ENCODE results near the gene TMEM200A. TPM values are rescaled to one million over a fixed set of nuclear protein-coding genes. Genes with fewer than 3 reads are reported as not detected.

TMEM200A gene
- total RNA-seq, 4 donors from 2014 or later = 2.5 to 8.7 (median 5.2) TPM

DNA sequence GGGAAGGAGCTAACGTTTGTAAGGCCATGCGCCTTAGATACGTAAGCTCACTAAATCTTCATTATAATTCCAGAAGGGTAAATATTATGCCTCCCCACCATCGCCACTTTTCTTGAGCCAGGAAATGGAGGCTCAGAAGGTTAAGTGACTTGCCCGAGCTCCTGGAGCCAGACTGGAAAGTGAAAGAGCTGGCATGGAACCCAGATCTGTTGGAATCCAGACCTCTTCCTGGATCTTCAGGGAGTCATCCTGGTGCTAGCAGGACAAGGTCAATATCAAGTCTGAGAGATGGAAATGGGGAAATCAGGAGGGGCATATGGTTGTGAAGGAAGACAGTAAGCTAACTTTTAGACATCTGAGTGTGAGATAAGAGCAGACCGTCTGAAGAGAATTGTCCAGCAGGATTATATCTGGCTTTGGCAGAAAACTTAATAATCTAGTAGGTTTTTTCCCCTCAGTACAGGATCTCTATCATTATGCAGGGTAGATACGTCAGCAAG, 6.2 kb downstream of the TMEM200A start:
- no peaks in the 10 kb centered on the region for H3K36me3 ChIP-seq
- H3K27ac ChIP-seq = no peak overlapping the region
- no peak for TF ChIP-seq POLR2A (IDR thresholded peaks at IDR 0.05)
- TF ChIP-seq, protein P1, sequence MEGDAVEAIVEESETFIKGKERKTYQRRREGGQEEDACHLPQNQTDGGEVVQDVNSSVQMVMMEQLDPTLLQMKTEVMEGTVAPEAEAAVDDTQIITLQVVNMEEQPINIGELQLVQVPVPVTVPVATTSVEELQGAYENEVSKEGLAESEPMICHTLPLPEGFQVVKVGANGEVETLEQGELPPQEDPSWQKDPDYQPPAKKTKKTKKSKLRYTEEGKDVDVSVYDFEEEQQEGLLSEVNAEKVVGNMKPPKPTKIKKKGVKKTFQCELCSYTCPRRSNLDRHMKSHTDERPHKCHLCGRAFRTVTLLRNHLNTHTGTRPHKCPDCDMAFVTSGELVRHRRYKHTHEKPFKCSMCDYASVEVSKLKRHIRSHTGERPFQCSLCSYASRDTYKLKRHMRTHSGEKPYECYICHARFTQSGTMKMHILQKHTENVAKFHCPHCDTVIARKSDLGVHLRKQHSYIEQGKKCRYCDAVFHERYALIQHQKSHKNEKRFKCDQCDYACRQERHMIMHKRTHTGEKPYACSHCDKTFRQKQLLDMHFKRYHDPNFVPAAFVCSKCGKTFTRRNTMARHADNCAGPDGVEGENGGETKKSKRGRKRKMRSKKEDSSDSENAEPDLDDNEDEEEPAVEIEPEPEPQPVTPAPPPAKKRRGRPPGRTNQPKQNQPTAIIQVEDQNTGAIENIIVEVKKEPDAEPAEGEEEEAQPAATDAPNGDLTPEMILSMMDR (IDR thresholded peaks at IDR 0.05) = no peak
- H3K4me1 ChIP-seq = no peaks in the 10 kb centered on the region
- H3K4me3 ChIP-seq = no peak overlapping the region
- DNase-seq = no peak
- H3K9me3 ChIP-seq = no peaks in the 10 kb centered on the region
- H3K27me3 ChIP-seq = no peaks in the 10 kb centered on the region

DNA sequence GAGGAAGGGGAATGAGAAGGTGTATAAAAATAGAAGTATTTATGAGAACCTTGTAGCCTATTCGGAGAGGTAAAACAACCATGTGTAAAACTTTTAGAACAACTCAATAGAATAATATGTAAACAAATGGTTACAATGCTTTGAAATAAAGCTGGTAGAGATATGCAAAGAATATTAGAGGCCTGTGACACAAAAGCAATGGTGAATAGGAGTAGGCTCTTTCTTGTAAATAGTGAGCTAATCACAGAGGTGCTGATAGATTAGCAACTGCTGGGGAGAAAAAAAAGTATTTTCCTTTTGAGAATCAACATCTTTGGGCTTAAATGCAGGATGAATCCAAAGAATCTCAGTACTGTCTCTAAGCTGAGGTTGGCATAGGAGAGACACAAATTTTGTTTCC, 7.0 kb downstream of the TMEM200A start:
- TF ChIP-seq POLR2A (IDR thresholded peaks at IDR 0.05) = no peak
- TF ChIP-seq, protein P1 (IDR thresholded peaks at IDR 0.05) = no peak
- peaks cover 0 to 6% (median 0%) of the 10 kb centered on the region in 4 donors for H3K4me1 ChIP-seq

DNA sequence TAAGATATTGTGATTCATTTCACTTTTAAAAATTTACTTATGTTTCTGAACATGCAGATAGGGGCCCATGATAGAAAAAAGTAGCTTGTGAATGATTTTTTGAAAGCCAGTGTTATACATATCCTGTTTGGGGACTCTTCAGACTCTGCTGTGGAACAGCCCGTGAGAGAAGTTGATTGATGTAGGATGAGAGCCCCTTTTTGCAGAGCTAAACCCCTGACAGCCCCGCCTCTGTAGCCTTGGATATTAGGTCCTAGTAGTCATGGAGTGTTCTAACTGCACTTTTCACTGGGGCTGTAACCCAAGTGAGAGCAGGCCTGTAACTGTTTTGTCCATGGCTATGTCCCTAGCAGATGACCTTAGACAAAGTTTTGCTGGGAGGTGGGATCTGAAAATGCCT, 8.2 kb downstream of the TMEM200A start:
- H3K4me3 ChIP-seq = no peak overlapping the region
- no peaks in the 10 kb centered on the region for H3K36me3 ChIP-seq
- peaks cover 0 to 13% (median 0%) of the 10 kb centered on the region in 4 donors for H3K4me1 ChIP-seq
- no peak for DNase-seq
- no peaks in the 10 kb centered on the region for H3K9me3 ChIP-seq
- H3K27ac ChIP-seq = no peak overlapping the region
- H3K27me3 ChIP-seq = no peaks in the 10 kb centered on the region
- TF ChIP-seq, protein P1 (IDR thresholded peaks at IDR 0.05) = no peak
- no peak for TF ChIP-seq POLR2A (IDR thresholded peaks at IDR 0.05)

More for the DNA sequence above, 7.0 kb downstream of the TMEM200A start:
- no peak for DNase-seq
- Histone ChIP-seq H3K4me3 (no peak overlapping the region), H3K27ac (no peak overlapping the region), H3K27me3 (no peaks in the 10 kb centered on the region), H3K9me3 (no peaks in the 10 kb centered on the region), H3K36me3 (no peaks in the 10 kb centered on the region)

DNA sequence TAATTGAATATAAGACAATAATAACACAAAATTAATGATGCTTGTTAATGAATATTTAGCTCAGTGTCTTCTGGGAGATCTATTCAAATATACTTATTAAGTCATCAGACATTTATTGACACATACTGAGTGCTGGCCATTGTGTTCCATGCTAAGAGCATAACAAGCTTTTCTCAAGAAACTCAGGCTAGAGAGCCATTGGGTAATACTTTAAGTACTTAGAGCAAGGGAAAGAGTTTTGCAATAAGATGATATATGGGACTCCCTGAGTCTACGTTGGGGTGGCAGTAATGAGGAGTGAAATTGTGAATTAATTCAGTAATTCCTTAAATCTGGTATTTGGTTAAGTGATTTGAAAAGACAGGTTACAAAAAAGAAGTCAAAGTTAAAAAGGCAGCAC, 11.1 kb downstream of the TMEM200A start:
- no peaks in the 10 kb centered on the region for H3K36me3 ChIP-seq
- no peak for DNase-seq
- no peak overlapping the region for H3K4me3 ChIP-seq
- H3K27ac ChIP-seq = peak overlapping the region in 2 of 4 donors; percentile 68 to 74
- no peak for TF ChIP-seq POLR2A (IDR thresholded peaks at IDR 0.05)
- TF ChIP-seq, protein P1 (IDR thresholded peaks at IDR 0.05) = no peak
- H3K27me3 ChIP-seq = no peaks in the 10 kb centered on the region
- peaks cover 0 to 14% (median 0%) of the 10 kb centered on the region in 4 donors for H3K4me1 ChIP-seq
- H3K9me3 ChIP-seq = no peaks in the 10 kb centered on the region

DNA sequence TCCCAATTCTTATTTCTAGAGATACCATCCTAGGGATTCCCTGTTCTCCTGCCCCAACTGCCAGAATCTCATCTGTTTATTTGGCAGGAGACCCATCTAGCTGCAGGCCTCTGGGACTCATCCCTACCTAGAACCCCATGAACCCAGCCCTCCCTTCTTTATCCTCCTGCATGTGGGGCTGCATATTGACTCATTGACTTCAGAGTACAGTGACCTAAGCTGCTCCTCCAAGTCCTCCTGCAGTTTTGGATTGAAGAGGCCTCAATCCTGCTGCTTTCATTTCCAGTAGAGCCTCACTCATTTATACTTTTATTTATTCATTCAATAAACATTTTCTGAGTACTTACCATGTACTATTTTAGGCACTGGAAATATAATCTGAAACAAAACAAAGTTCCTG, 11.6 kb downstream of the TMEM200A start:
- DNase-seq = no peak
- Histone ChIP-seq H3K36me3 (no peaks in the 10 kb centered on the region), H3K4me3 (no peak overlapping the region), H3K27me3 (no peaks in the 10 kb centered on the region), H3K9me3 (no peaks in the 10 kb centered on the region), H3K27ac (peak overlapping the region in 3 of 4 donors; percentile 36 to 74 (median 68)), H3K4me1 (peaks cover 0 to 14% (median 0%) of the 10 kb centered on the region in 4 donors)
- TF ChIP-seq POLR2A (IDR thresholded peaks at IDR 0.05) = no peak

DNA sequence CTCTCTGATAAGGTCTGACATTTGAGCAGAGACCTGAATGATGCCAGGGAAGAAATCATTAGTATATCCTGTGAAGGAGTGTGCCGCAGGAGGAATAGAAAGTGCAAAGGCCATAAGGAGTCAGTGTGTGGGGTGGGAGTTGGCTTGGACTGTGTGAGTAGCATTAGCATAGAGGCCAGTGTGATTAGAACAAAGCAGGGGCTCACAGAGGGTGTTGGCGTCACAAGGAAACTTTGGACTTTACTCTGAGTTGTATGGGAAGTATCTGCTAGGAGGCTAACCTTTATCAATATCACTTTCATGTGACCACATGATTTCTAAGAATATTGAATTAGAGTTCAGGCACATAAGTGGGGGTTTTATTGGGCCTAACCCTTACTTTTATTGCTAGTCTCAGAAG, 12.1 kb downstream of the TMEM200A start:
- H3K4me1 ChIP-seq = peaks cover 0 to 14% (median 0%) of the 10 kb centered on the region in 4 donors
- no peak overlapping the region for H3K4me3 ChIP-seq
- no peaks in the 10 kb centered on the region for H3K36me3 ChIP-seq
- no peaks in the 10 kb centered on the region for H3K27me3 ChIP-seq
- peak in 2 of 3 donors; percentile 60 to 83 for DNase-seq
- no peak for TF ChIP-seq POLR2A (IDR thresholded peaks at IDR 0.05)
- TF ChIP-seq, protein P1 (IDR thresholded peaks at IDR 0.05) = no peak
- no peaks in the 10 kb centered on the region for H3K9me3 ChIP-seq
- peak overlapping the region in 3 of 4 donors; percentile 36 to 74 (median 68) for H3K27ac ChIP-seq
